ENCODE data around the gene XIRP1.
A peak's percentile ranks its signal among the peaks of the same experiment; 100 is the strongest.

Gene XIRP1

GRCh38 chr3:39165518-39165917 lies 26.9 kb downstream of the XIRP1 start:
- no peak for DNase-seq (ENCODE audit: low read depth)
- no peak for TF ChIP-seq CTCF (conservative IDR thresholded peaks at IDR 0.05; ENCODE audit: low read depth, low read length)
- H3K4me3 ChIP-seq (ENCODE audit: low read length), result no peak overlapping the region

GRCh38 chr3:39164414-39164813 lies 28.0 kb downstream of the XIRP1 start:
- no peak for TF ChIP-seq CTCF (conservative IDR thresholded peaks at IDR 0.05; ENCODE audit: low read depth, low read length)
- no peak for DNase-seq (ENCODE audit: low read depth)
- H3K4me3 ChIP-seq (ENCODE audit: low read length), result no peak overlapping the region

- DNase-seq (ENCODE audit: low read depth), result peak; percentile 88
Observed at GRCh38 chr3:39158148-39158715, 34.2 kb downstream of the XIRP1 start.

GRCh38 chr3:39157359-39157758 lies 35.0 kb downstream of the XIRP1 start:
- DNase-seq (ENCODE audit: low read depth), result no peak
- TF ChIP-seq CTCF (conservative IDR thresholded peaks at IDR 0.05; ENCODE audit: low read depth, low read length), result no peak
- no peak overlapping the region for H3K4me3 ChIP-seq (ENCODE audit: low read length)

More at GRCh38 chr3:39158148-39158715, 34.2 kb downstream of the XIRP1 start:
- no peak overlapping the region for H3K4me3 ChIP-seq (ENCODE audit: low read length)
- no peak for TF ChIP-seq CTCF (conservative IDR thresholded peaks at IDR 0.05; ENCODE audit: low read depth, low read length)

GRCh38 chr3:39156421-39156820 lies 36.0 kb downstream of the XIRP1 start:
- TF ChIP-seq CTCF (conservative IDR thresholded peaks at IDR 0.05; ENCODE audit: low read depth, low read length), result no peak
- DNase-seq (ENCODE audit: low read depth), result no peak
- no peak overlapping the region for H3K4me3 ChIP-seq (ENCODE audit: low read length)

- DNase-seq (ENCODE audit: low read depth), result no peak
- no peak overlapping the region for H3K4me3 ChIP-seq (ENCODE audit: low read length)
- TF ChIP-seq CTCF (conservative IDR thresholded peaks at IDR 0.05; ENCODE audit: low read depth, low read length), result no peak
Observed at GRCh38 chr3:39154280-39155021, 37.9 kb downstream of the XIRP1 start.

GRCh38 chr3:39153977-39154279 lies 38.5 kb downstream of the XIRP1 start:
- peak overlapping the region; percentile 36 for H3K4me3 ChIP-seq (ENCODE audit: low read length)
- TF ChIP-seq CTCF (conservative IDR thresholded peaks at IDR 0.05; ENCODE audit: low read depth, low read length), result no peak
- DNase-seq (ENCODE audit: low read depth), result no peak

Data from retinal pigment epithelial cell (primary cell).